A673 (cell line): ENCODE measurements around the gene HCFC2.
"Not testable (repeated sequence)": the region's sequence is repeated elsewhere in the genome, so short reads cannot be mapped to it uniquely, and the experiment has no call there.

Experiments used
- EZH2 ChIP-seq: fragments of 200-600 bp; sonication (generic); IDR thresholded peaks from 2 replicates; pipeline ENCODE4 v1.6.1; 2017; ENCODE audit warnings: borderline replicate concordance, low read depth, mild to moderate bottlenecking, mixed read lengths, antibody characterized with exemption, low read length; ENCODE audit not compliant: poor library complexity, severe bottlenecking
- TF ChIP-seq, protein P1 (sequence below): fragments of 300-800, 200-600 bp; sonication (generic); conservative IDR thresholded peaks from 2 replicates; pipeline ENCODE4 v1.5.1; 2017; ENCODE audit warnings: low read depth, mild to moderate bottlenecking, antibody characterized with exemption, low read length, moderate library complexity, mixed read lengths

DNA sequence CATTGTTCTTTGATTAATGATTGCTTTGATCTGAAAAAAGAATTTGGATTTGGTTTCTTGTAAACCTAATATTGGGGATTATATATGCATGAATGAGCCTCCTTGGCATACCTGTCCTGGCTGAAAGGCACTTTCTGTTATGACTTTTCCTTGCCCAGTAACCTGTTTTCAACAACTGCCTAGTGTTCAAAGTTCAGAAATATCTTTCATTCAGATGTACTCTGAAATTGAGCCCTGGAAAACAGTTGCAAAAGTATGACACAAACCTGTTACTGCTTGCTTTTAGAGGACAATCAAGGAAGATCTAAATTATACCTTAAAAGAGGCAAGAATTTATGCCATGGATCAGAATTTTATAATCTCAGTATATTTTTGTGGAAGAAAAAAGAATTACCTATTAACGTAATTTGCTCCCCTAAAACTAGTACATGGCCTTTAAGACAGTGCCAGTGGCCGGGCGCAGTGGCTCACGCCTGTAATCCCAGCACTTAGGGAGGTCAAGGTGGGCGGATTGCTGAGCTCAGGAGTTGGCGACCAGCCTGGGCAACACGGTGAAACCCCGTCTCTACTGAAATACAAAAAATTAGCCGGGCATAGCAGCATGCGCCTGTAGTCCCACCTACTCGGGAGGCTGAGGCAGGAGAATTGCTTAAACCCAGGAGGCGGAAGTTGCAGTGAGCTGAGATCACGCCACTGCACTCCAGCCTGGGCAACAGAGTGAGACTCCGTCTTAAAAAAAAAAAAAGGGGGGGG, 50.7 kb downstream of the HCFC2 start:
- TF ChIP-seq, protein P1, sequence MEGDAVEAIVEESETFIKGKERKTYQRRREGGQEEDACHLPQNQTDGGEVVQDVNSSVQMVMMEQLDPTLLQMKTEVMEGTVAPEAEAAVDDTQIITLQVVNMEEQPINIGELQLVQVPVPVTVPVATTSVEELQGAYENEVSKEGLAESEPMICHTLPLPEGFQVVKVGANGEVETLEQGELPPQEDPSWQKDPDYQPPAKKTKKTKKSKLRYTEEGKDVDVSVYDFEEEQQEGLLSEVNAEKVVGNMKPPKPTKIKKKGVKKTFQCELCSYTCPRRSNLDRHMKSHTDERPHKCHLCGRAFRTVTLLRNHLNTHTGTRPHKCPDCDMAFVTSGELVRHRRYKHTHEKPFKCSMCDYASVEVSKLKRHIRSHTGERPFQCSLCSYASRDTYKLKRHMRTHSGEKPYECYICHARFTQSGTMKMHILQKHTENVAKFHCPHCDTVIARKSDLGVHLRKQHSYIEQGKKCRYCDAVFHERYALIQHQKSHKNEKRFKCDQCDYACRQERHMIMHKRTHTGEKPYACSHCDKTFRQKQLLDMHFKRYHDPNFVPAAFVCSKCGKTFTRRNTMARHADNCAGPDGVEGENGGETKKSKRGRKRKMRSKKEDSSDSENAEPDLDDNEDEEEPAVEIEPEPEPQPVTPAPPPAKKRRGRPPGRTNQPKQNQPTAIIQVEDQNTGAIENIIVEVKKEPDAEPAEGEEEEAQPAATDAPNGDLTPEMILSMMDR: not testable (repeated sequence)
- TF ChIP-seq EZH2: not testable (repeated sequence)
